Hematopoietic multipotent progenitor cell treated with erythropoietin and hydrocortisone succinate and interleukin-3 and kit ligand, for 4 days (in vitro differentiated cells): ENCODE results near the gene ZNF562.
"Not testable (repeated sequence)": the region's sequence is repeated elsewhere in the genome, so short reads cannot be mapped to it uniquely, and the experiment has no call there.

Source experiments
- DNase-seq: peaks from one replicate; pipeline ENCODE4 v3.0.0-alpha.2; 2015

The ZNF562 gene

GRCh38 chr19:9674663-9675357, at the start of gene ZNF562:
Gene ZNF562 (minus strand): TSS chr19:9675100. CDS start chr19:9660744, 14,356 bp downstream.
- DNase-seq = peak; percentile 94

- no peak for DNase-seq
Observed at GRCh38 chr19:9724157-9724556, 49.3 kb upstream of the ZNF562 start.

- DNase-seq = peak; percentile 49
Observed at GRCh38 chr19:9721861-9722260, 47.0 kb upstream of the ZNF562 start.

GRCh38 chr19:9720541-9720940, 45.6 kb upstream of the ZNF562 start:
- no peak for DNase-seq

- no peak for DNase-seq
Observed at GRCh38 chr19:9711815-9712214, 36.9 kb upstream of the ZNF562 start.

- DNase-seq = peak; percentile 15
Observed at GRCh38 chr19:9709305-9709704, 34.4 kb upstream of the ZNF562 start.

- DNase-seq = peak; percentile 20
Observed at GRCh38 chr19:9705836-9706235, 30.9 kb upstream of the ZNF562 start.

GRCh38 chr19:9702186-9702585, 27.3 kb upstream of the ZNF562 start:
- DNase-seq = no peak

GRCh38 chr19:9700229-9700981, 25.5 kb upstream of the ZNF562 start:
- no peak for DNase-seq

GRCh38 chr19:9690301-9690700, 15.4 kb upstream of the ZNF562 start:
- not testable (repeated sequence) for DNase-seq

- DNase-seq = not testable (repeated sequence)
Observed at GRCh38 chr19:9679996-9680395, 5.1 kb upstream of the ZNF562 start.

- not testable (repeated sequence) for DNase-seq
Observed at GRCh38 chr19:9675358-9675901, 530 bp upstream of the ZNF562 start.

GRCh38 chr19:9673912-9674662, 813 bp downstream of the ZNF562 start:
- peak; percentile 63 for DNase-seq

- DNase-seq = no peak
Observed at GRCh38 chr19:9672893-9673292, 2.0 kb downstream of the ZNF562 start.

- peak; percentile 40 for DNase-seq
Observed at GRCh38 chr19:9671655-9672054, 3.2 kb downstream of the ZNF562 start.

GRCh38 chr19:9668544-9668943, 6.4 kb downstream of the ZNF562 start:
- DNase-seq = no peak

- no peak for DNase-seq
Observed at GRCh38 chr19:9667898-9668297, 7.0 kb downstream of the ZNF562 start.

- peak; percentile 62 for DNase-seq
Observed at GRCh38 chr19:9658769-9659168, 16.1 kb downstream of the ZNF562 start.

- not testable (repeated sequence) for DNase-seq
Observed at GRCh38 chr19:9653066-9653555, 21.8 kb downstream of the ZNF562 start.

- DNase-seq = not testable (repeated sequence)
Observed at GRCh38 chr19:9651464-9651863, 23.4 kb downstream of the ZNF562 start.

- DNase-seq = no peak
Observed at GRCh38 chr19:9650345-9650744, 24.6 kb downstream of the ZNF562 start.

- peak; percentile 49 for DNase-seq
Observed at GRCh38 chr19:9645472-9645871, 29.4 kb downstream of the ZNF562 start.

GRCh38 chr19:9644472-9644871, 30.4 kb downstream of the ZNF562 start:
- no peak for DNase-seq
